ENCODE measurements around the gene NME9.

NME9 gene

DNA sequence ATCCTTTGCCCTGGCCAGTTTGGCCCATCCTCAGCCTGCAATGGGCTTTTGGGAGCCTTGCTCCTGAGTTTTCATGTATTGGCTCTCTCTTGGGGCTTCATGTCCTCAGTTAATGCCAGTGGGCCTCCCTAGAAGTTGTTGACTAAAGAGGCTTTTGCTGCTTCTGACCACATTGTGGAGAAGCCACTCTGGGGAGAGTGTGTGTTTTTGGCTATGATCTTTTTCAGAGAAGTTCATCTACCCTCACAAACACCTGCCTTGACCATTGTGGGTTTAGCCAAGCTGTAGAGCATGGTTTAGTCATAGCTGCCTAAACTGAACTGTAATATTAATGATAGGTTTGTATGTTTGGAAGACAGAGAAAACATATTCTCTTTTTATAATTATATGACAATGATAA is 24.7 kb upstream of the NME9 start:
- H3K27ac Mint-ChIP-seq, result no peak overlapping the region
- no peak overlapping the region for H3K4me3 Mint-ChIP-seq
- DNase-seq, result no peak
- CTCF ChIA-PET, result no interaction called here
- H3K27me3 Mint-ChIP-seq, result peaks cover 40% of the 10 kb centered on the region
- H3K4me1 Mint-ChIP-seq, result no peaks in the 10 kb centered on the region
- no peaks in the 10 kb centered on the region for H3K36me3 Mint-ChIP-seq
- no peaks in the 10 kb centered on the region for H3K9me3 Mint-ChIP-seq

GRCh38 chr3:138351916-138352550 is 22.4 kb upstream of the NME9 start:
- Mint-ChIP-seq H3K27me3 (peaks cover 60% of the 10 kb centered on the region), H3K9me3 (no peaks in the 10 kb centered on the region), H3K4me1 (peaks cover 9% of the 10 kb centered on the region), H3K27ac (no peak overlapping the region), H3K4me3 (no peak overlapping the region), H3K36me3 (no peaks in the 10 kb centered on the region)
- CTCF ChIA-PET, result no interaction called here
- DNase-seq, result no peak

DNA sequence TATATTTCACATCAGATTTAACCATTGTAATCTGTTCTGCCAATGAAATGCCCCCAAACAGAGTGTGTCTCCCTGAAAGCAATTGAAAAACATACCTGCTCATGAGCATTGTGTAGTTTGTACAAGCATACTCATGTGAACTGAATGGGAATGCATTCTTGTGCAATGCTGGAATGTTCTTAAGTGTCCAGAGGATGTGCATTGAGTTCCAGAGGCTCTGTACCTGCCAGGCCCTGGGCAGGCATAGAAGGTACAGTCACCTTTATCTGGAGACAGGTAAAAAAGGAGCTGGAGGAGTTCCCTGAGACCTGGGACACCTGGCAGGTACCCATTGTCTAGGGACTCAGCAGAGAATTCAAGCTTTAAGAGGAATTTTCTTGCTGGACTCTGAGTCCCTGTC is 21.5 kb upstream of the NME9 start:
- H3K4me1 Mint-ChIP-seq, result peaks cover 9% of the 10 kb centered on the region

DNA sequence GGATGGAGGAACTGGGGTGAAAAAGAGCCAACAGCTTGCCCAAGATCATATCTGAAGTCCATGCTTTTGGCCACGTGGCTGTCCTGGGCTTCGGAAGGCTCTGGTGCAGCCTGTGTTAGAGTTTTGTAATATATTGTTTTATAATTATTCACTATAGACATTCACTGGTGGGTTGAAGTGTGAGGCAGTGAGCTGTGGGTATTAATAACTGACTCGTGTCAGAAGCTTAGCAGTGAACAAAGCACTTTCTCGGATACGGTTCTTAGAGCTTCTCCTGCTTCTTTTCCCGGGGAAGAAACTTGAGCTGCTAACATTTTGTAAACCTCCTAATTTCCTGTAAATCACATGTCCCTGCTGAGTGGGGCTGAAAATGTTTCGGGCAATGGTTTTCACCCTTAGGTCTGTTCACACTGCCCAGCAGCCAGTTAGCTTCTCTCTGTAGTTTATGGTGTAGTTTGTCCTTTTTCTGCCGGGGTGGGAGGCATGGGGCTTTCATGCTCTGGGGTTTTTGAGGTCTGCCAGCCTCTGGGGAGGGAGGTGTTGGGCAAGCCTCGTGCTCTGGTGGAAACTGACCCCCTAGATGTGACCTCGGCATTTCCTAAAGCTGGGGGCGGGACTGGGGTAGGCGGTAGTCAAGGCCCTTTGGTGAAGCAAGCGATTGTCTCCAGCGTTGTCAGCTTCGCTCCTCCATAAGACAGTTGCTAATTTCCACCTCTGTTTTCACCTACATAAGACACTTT is 20.4 kb upstream of the NME9 start:
- peaks cover 76% of the 10 kb centered on the region for H3K27me3 Mint-ChIP-seq
- H3K27ac Mint-ChIP-seq, result no peak overlapping the region
- DNase-seq, result no peak
- H3K4me1 Mint-ChIP-seq, result peaks cover 9% of the 10 kb centered on the region
- H3K4me3 Mint-ChIP-seq, result no peak overlapping the region
- CTCF ChIA-PET, result interaction anchor here (1.1 to 1.4 kb wide), 3 partner anchors 9 to 68 kb away, joined by 3 read pairs; no protein-coding TSS in a partner anchor
- H3K36me3 Mint-ChIP-seq, result no peaks in the 10 kb centered on the region
- H3K9me3 Mint-ChIP-seq, result no peaks in the 10 kb centered on the region

More for the DNA sequence above, 21.5 kb upstream of the NME9 start:
- Mint-ChIP-seq H3K4me3 (no peak overlapping the region), H3K9me3 (no peaks in the 10 kb centered on the region), H3K36me3 (no peaks in the 10 kb centered on the region), H3K27ac (no peak overlapping the region), H3K27me3 (peaks cover 69% of the 10 kb centered on the region)
- no peak for DNase-seq
- CTCF ChIA-PET, result interaction anchor here (1.4 kb wide), 1 partner anchor 22 kb away, joined by 3 read pairs; no protein-coding TSS in a partner anchor

- Mint-ChIP-seq H3K4me1 (peaks cover 9% of the 10 kb centered on the region), H3K36me3 (no peaks in the 10 kb centered on the region), H3K4me3 (peak overlapping the region; percentile 44), H3K9me3 (no peaks in the 10 kb centered on the region), H3K27me3 (peaks cover 79% of the 10 kb centered on the region), H3K27ac (no peak overlapping the region)
- CTCF ChIA-PET, result interaction anchor here (1.1 to 1.4 kb wide), 3 partner anchors 10 to 69 kb away, joined by 3 read pairs; no protein-coding TSS in a partner anchor
- DNase-seq, result no peak
These were observed 19.4 kb upstream of the NME9 start for GRCh38 chr3:138348754-138349739.

DNA sequence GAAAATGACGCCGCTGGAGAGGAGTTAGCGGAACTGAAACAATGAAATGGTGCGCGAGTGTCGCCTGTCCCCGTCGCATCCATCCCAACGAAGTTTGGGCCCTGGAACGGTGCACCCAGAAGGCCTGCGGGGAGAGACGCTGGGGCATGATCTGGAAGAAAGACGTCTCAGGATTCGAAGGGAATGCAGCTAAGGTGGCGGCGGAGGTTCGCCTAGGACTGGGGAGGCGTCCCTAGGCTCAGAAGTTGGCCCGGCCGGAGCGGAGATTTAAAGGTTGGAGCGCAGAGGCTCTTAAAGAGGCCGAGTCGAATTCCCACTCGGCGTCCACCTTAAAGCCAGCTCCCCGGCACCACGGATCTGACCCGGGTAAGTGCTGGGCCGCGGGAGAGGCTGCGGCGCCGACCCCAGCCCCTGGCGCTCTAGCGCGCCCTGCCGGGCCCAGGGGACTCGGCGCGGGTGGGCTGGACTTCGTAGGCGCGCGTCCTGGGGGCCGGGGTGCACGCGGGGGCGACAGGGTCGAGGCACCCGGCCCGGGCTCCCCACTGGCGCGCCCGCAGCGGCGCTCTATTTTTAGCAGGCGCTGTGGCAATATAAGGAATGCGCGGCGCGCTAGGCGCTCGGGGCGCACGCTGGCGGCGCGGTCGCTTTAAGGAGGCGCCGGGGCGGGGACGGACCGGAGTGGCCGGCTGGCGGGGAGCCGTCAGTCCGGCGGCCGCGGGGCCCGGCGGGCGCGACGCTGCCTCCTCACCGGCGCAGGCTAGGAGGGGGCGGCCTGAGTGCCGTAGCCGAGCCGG is 18.5 kb upstream of the NME9 start, which contains the start of gene MRAS:
Gene MRAS (plus strand): TSS at position 620 of the 794 bp plus-strand sequence. CDS start 24,305 bp downstream, outside the sequence.
- H3K9me3 Mint-ChIP-seq, result no peaks in the 10 kb centered on the region
- H3K4me1 Mint-ChIP-seq, result peaks cover 9% of the 10 kb centered on the region
- peaks cover 75% of the 10 kb centered on the region for H3K27me3 Mint-ChIP-seq
- peak within 1 kb of the TSS; percentile 87 for H3K4me3 Mint-ChIP-seq
- CTCF ChIA-PET, result no interaction called here
- peak; percentile 38 for DNase-seq
- H3K27ac Mint-ChIP-seq, result no peak within 1 kb of the TSS
- H3K36me3 Mint-ChIP-seq, result no peaks in the 10 kb centered on the region

DNA sequence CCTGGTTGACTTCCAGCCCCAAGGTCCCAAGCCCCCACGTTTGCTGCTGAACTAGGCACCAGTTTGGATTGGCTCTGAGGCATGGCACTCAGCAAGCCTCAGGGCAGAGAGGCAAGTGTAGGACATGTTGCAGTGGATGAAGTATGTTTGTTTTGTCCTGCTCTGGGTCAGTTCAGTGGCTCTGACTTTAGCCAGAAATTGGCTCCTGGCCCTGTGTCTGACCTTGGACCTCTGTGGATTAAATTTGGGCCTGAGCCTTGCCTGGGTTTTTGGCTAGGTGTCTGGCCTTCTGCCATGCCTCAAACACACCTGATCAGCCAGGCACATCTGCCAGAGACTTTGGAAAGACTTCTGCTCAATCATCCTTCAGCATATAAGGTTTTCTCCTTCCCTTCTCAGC is 15.1 kb upstream of the NME9 start:
- Mint-ChIP-seq H3K36me3 (no peaks in the 10 kb centered on the region), H3K9me3 (no peaks in the 10 kb centered on the region), H3K27me3 (peaks cover 55% of the 10 kb centered on the region), H3K4me3 (no peak overlapping the region), H3K27ac (no peak overlapping the region), H3K4me1 (peaks cover 9% of the 10 kb centered on the region)
- CTCF ChIA-PET, result interaction anchor here (1.7 to 2.3 kb wide), 2 partner anchors 9 to 13 kb away, joined by 5 to 7 read pairs; no protein-coding TSS in a partner anchor
- DNase-seq, result no peak

DNA sequence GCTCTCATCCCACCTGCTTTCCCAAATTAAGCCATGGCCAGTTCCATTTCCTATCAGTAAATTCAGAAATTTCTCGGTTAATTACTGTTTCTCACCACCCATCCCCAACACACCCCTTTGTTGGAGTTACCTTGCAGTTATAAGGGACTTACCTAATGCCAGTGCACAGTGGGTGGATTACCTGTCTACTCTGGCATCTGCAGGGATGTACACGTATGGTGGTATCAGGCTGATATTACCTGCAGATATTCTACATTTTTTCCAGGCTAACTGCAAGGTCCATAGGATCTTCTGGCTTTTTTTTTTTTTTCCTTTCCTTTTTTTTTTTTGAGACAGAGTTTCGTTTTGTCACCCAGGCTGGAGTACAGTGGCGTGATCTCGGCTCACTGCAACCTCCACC is 10.9 kb upstream of the NME9 start:
- no peaks in the 10 kb centered on the region for H3K36me3 Mint-ChIP-seq
- H3K4me1 Mint-ChIP-seq, result no peaks in the 10 kb centered on the region
- H3K4me3 Mint-ChIP-seq, result no peak overlapping the region
- CTCF ChIA-PET, result no interaction called here
- DNase-seq, result no peak
- H3K9me3 Mint-ChIP-seq, result no peaks in the 10 kb centered on the region
- peaks cover 23% of the 10 kb centered on the region for H3K27me3 Mint-ChIP-seq
- no peak overlapping the region for H3K27ac Mint-ChIP-seq

DNA sequence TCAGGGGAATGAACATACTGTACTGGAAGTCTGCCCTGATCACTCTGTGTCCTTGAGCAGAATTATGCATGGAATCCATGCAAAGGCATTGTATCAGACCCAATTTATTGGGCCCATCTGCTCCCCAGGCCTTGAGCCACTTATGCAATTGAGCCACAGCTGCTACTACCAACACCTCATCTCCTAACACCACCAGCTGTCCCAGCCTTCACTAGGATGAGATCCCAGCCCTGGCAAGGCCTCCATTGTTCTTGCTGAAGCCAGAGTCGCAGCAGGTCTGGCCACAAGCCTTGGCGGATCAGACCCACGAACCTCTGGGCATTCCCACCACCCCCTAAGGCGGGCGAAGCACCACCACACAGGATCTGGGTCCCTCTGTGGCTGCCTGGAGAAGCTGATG is 9.2 kb upstream of the NME9 start:
- DNase-seq, result no peak
- CTCF ChIA-PET, result interaction anchor here (1.2 kb wide), 1 partner anchor 10 kb away, joined by 3 read pairs; no protein-coding TSS in a partner anchor
- H3K27me3 Mint-ChIP-seq, result peaks cover 14% of the 10 kb centered on the region
- no peaks in the 10 kb centered on the region for H3K9me3 Mint-ChIP-seq
- no peak overlapping the region for H3K4me3 Mint-ChIP-seq
- no peaks in the 10 kb centered on the region for H3K36me3 Mint-ChIP-seq
- no peaks in the 10 kb centered on the region for H3K4me1 Mint-ChIP-seq
- no peak overlapping the region for H3K27ac Mint-ChIP-seq

DNA sequence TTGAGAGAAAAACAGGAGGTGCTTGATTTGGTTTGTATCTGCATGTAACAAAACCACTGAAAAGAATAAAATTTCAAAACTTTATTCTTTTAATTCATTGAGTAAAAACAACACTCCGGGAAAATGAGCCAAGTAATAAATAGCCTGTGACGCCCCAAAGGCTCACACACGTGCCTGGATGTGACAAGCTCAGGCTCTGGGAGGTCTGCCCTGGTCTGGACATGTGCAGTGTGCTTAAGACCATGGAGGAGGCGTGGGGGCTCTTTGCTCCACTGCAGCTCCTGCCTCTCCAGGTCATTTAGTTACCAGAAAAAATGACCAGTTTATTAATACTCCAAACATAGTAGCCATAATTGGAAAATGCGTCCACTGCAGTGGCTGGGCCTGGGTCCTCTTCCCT is 8.6 kb upstream of the NME9 start:
- H3K27me3 Mint-ChIP-seq, result peaks cover 15% of the 10 kb centered on the region
- no peak overlapping the region for H3K27ac Mint-ChIP-seq
- no peaks in the 10 kb centered on the region for H3K36me3 Mint-ChIP-seq
- H3K4me3 Mint-ChIP-seq, result no peak overlapping the region
- CTCF ChIA-PET, result interaction anchor here (1.2 kb wide), 1 partner anchor 9 kb away, joined by 3 read pairs; no protein-coding TSS in a partner anchor
- no peak for DNase-seq
- H3K9me3 Mint-ChIP-seq, result no peaks in the 10 kb centered on the region
- no peaks in the 10 kb centered on the region for H3K4me1 Mint-ChIP-seq

- Mint-ChIP-seq H3K9me3 (no peaks in the 10 kb centered on the region), H3K27me3 (peaks cover 13% of the 10 kb centered on the region), H3K4me3 (no peak overlapping the region), H3K4me1 (no peaks in the 10 kb centered on the region), H3K27ac (no peak overlapping the region), H3K36me3 (no peaks in the 10 kb centered on the region)
- DNase-seq, result no peak
- CTCF ChIA-PET, result interaction anchor here (0.7 to 2.2 kb wide), 3 partner anchors 9 to 587 kb away, joined by 3 to 7 read pairs (median 3); no protein-coding TSS in a partner anchor
These were observed 6.9 kb upstream of the NME9 start for GRCh38 chr3:138336454-138336999.

DNA sequence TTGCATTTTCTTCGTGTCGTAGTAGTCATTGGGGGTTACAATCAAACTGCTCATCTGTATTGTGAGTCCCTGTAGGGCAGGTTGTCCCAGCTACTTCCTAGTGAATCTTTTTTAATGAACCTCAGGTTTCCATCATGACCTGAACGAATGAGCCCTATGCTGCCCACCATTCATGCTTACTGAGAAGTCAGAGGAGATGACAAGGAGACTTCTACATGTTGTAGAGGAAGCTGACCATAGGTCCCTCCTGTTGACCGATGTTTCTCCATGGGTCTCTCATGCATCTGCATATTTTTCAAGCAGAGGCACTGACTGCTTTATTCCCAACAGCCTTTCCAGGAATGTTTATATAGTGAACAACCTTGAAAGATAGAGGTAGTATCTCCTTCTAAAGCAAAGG is 5.0 kb upstream of the NME9 start:
- Mint-ChIP-seq H3K4me3 (no peak overlapping the region), H3K36me3 (no peaks in the 10 kb centered on the region), H3K27ac (no peak overlapping the region), H3K9me3 (no peaks in the 10 kb centered on the region), H3K27me3 (peaks cover 17% of the 10 kb centered on the region), H3K4me1 (peaks cover 9% of the 10 kb centered on the region)
- CTCF ChIA-PET, result interaction anchor here (0.6 to 1.1 kb wide), 2 partner anchors 144 to 153 kb away, joined by 3 to 4 read pairs; no protein-coding TSS in a partner anchor
- no peak for DNase-seq

Measured in activated naive CD4-positive, alpha-beta T cell treated with anti-CD3 and anti-CD28 coated beads, Interleukin-2, amount 10 ng/mL, durations not matched to agents 7 days and 5 days (primary cell).